WTC11 (cell line): ENCODE results near the gene NUP210.

Source experiments
- ATF3 ChIP-seq: sonication (generic); formaldehyde crosslinking; conservative IDR thresholded peaks from 2 replicates; pipeline ENCODE4 v1.8.1; 2022; ENCODE audit warnings: mild to moderate bottlenecking, missing genetic modification reagents
- CDX4 ChIP-seq: fragments of 250-450 bp; sonication (Bioruptor Pico); IDR thresholded peaks from 2 replicates; pipeline ENCODE4 v1.9.0; 2021; ENCODE audit warnings: moderate library complexity, mild to moderate bottlenecking, inconsistent platforms, borderline replicate concordance
- CTCF ChIP-seq: fragments of 200-600 bp; IDR thresholded peaks from 2 replicates; pipeline ENCODE4 v1.8.0; 2022; ENCODE audit warnings: antibody characterized with exemption
- HMGXB4 ChIP-seq: sonication (generic); formaldehyde crosslinking; IDR thresholded peaks from 2 replicates; pipeline ENCODE4 v1.8.1; 2023; ENCODE audit warnings: mild to moderate bottlenecking, moderate library complexity, missing genetic modification reagents
- KAT7 ChIP-seq: sonication (generic); formaldehyde crosslinking; IDR thresholded peaks from 2 replicates; pipeline ENCODE4 v1.8.1; 2023; ENCODE audit warnings: missing genetic modification reagents, mild to moderate bottlenecking, borderline replicate concordance
- NFYB ChIP-seq: sonication (generic); formaldehyde crosslinking; conservative IDR thresholded peaks from 2 replicates; pipeline ENCODE4 v1.8.0; 2022; ENCODE audit warnings: low read depth, missing genetic modification reagents
- NR2C2 ChIP-seq: sonication (generic); formaldehyde crosslinking; IDR thresholded peaks from 2 replicates; pipeline ENCODE4 v1.8.0; 2022; ENCODE audit warnings: mild to moderate bottlenecking, missing genetic modification reagents
- SMAD4 ChIP-seq: sonication (generic); formaldehyde crosslinking; IDR thresholded peaks from 2 replicates; pipeline ENCODE4 v1.8.0; 2022; ENCODE audit warnings: mild to moderate bottlenecking, missing genetic modification reagents
- ZBTB21 ChIP-seq: sonication (generic); formaldehyde crosslinking; IDR thresholded peaks from 2 replicates; pipeline ENCODE4 v1.8.1; 2023; ENCODE audit warnings: mild to moderate bottlenecking, missing genetic modification reagents, borderline replicate concordance
- ZNF232 ChIP-seq: sonication (generic); formaldehyde crosslinking; IDR thresholded peaks from 2 replicates; pipeline ENCODE4 v1.8.0; 2022; ENCODE audit warnings: mild to moderate bottlenecking, missing genetic modification reagents
- ZNF671 ChIP-seq: fragments of 250-450 bp; sonication (Bioruptor Pico); IDR thresholded peaks from 2 replicates; pipeline ENCODE4 v1.8.0; 2021; ENCODE audit warnings: mild to moderate bottlenecking

- no peak for TF ChIP-seq NR2C2 (CRISPR knock-in tag)
- no peak for TF ChIP-seq HMGXB4
- TF ChIP-seq CTCF = no peak
- no peak for TF ChIP-seq KAT7 (CRISPR knock-in tag)
- TF ChIP-seq ZBTB21 (CRISPR knock-in tag) = no peak
- TF ChIP-seq ZNF671 = no peak
- TF ChIP-seq ZNF232 (CRISPR knock-in tag) = no peak
- TF ChIP-seq ATF3 (CRISPR knock-in tag) = no peak
- TF ChIP-seq SMAD4 (CRISPR knock-in tag) = no peak
- TF ChIP-seq CDX4 (CRISPR knock-in tag) = no peak
- no peak for TF ChIP-seq NFYB
Observed at GRCh38 chr3:13313813-13314212, 106.3 kb downstream of the NUP210 start.
